Peyer's patch (tissue), 4 donors: ENCODE results near the gene FAM120C.

Experiments
- POLR2A ChIP-seq, 2 donors: fragments of 450-650 bp; IDR thresholded peaks; one replicate each; pipeline ENCODE4 v1.5.1; 2017; ENCODE audit warnings: antibody characterized with exemption in 2 of 2, mild to moderate bottlenecking in 2 of 2, moderate library complexity in 2 of 2
- TF ChIP-seq, protein P1 (sequence below), 6 experiments: fragments of 450-650 bp in 4 of 6; fragments of 200-600 bp in 2 of 6; sonication (generic) in 1 of 6; IDR thresholded peaks; one replicate each; pipeline ENCODE4 v1.5.1; 2017 to 2019; ENCODE audit warnings: antibody characterized with exemption in 6 of 6, mild to moderate bottlenecking in 3 of 6, moderate library complexity in 1 of 6

DNA sequence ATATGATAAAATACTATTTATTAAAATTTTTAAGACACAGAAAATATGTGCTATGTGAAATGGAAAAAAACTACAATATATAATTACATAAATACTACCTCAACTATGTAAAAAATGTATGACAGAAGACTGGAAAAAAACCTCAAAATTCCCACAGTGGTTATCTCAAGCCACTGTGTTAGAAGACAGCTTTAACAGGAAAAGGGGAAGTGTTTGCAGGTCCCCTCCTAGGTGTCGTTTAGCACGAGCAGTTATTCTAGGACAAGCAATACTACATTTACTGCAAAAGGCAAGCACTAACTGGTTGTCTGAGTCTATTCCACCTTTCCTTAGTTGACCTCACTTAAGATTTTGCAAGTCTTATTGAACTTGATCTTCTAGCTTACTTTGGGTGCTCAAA is 93.9 kb downstream of the FAM120C start:
- TF ChIP-seq, protein P1, sequence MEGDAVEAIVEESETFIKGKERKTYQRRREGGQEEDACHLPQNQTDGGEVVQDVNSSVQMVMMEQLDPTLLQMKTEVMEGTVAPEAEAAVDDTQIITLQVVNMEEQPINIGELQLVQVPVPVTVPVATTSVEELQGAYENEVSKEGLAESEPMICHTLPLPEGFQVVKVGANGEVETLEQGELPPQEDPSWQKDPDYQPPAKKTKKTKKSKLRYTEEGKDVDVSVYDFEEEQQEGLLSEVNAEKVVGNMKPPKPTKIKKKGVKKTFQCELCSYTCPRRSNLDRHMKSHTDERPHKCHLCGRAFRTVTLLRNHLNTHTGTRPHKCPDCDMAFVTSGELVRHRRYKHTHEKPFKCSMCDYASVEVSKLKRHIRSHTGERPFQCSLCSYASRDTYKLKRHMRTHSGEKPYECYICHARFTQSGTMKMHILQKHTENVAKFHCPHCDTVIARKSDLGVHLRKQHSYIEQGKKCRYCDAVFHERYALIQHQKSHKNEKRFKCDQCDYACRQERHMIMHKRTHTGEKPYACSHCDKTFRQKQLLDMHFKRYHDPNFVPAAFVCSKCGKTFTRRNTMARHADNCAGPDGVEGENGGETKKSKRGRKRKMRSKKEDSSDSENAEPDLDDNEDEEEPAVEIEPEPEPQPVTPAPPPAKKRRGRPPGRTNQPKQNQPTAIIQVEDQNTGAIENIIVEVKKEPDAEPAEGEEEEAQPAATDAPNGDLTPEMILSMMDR (IDR thresholded peaks at IDR 0.05): no peak
- no peak for TF ChIP-seq POLR2A (IDR thresholded peaks at IDR 0.05)
